ENCODE measurements around the gene CPN2. TPM values are rescaled to one million over a fixed set of nuclear protein-coding genes. Genes with fewer than 3 reads are reported as not detected.

CPN2 gene
- 0.09 TPM for polyA plus RNA-seq (ENCODE audit: insufficient read length)

GRCh38 chr3:194351080-194351672 lies at the start of gene CPN2:
Gene CPN2 (minus strand): TSS chr3:194351328. CDS start chr3:194342702, 8,626 bp downstream.
- no peak for DNase-seq

- no peak for DNase-seq
These were observed 48.8 kb upstream of the CPN2 start for GRCh38 chr3:194399874-194400411.

- no peak for DNase-seq
These were observed 48.0 kb upstream of the CPN2 start, which contains the start of gene GP5 for GRCh38 chr3:194399166-194399565. Gene GP5 (minus strand): TSS chr3:194399266. CDS start chr3:194398282, 984 bp downstream.

GRCh38 chr3:194397757-194398312 lies 46.7 kb upstream of the CPN2 start:
- peak; percentile 42 for DNase-seq

GRCh38 chr3:194396859-194397756 lies 46.0 kb upstream of the CPN2 start:
- DNase-seq: peak; percentile 27

- DNase-seq: no peak
These were observed 45.4 kb upstream of the CPN2 start for GRCh38 chr3:194396539-194396858.

GRCh38 chr3:194395778-194396538 lies 44.8 kb upstream of the CPN2 start:
- peak; percentile 67 for DNase-seq

GRCh38 chr3:194395212-194395611 lies 44.1 kb upstream of the CPN2 start:
- DNase-seq: no peak

- DNase-seq: no peak
These were observed 41.4 kb upstream of the CPN2 start for GRCh38 chr3:194392576-194392975.

GRCh38 chr3:194390835-194391234 lies 39.7 kb upstream of the CPN2 start:
- no peak for DNase-seq

- DNase-seq: no peak
These were observed 38.1 kb upstream of the CPN2 start for GRCh38 chr3:194389269-194389668.

- no peak for DNase-seq
These were observed 36.8 kb upstream of the CPN2 start for GRCh38 chr3:194387926-194388418.

GRCh38 chr3:194387276-194387675 lies 36.1 kb upstream of the CPN2 start:
- no peak for DNase-seq

GRCh38 chr3:194386648-194387047 lies 35.5 kb upstream of the CPN2 start:
- no peak for DNase-seq

GRCh38 chr3:194386066-194386465 lies 34.9 kb upstream of the CPN2 start:
- no peak for DNase-seq

- DNase-seq: no peak
These were observed 33.5 kb upstream of the CPN2 start for GRCh38 chr3:194384569-194385001.

- no peak for DNase-seq
These were observed 33.0 kb upstream of the CPN2 start for GRCh38 chr3:194384156-194384555.

- DNase-seq: no peak
These were observed 32.3 kb upstream of the CPN2 start for GRCh38 chr3:194383276-194383940.

- no peak for DNase-seq
These were observed 31.7 kb upstream of the CPN2 start for GRCh38 chr3:194382892-194383223.

GRCh38 chr3:194382196-194382891 lies 31.2 kb upstream of the CPN2 start:
- no peak for DNase-seq

GRCh38 chr3:194381460-194381875 lies 30.3 kb upstream of the CPN2 start:
- no peak for DNase-seq
